ENCODE measurements around the gene RBM10.

Gene RBM10

GRCh38 chrX:47222751-47223350, 77.8 kb downstream of the RBM10 start:
- no peak for DNase-seq

DNA sequence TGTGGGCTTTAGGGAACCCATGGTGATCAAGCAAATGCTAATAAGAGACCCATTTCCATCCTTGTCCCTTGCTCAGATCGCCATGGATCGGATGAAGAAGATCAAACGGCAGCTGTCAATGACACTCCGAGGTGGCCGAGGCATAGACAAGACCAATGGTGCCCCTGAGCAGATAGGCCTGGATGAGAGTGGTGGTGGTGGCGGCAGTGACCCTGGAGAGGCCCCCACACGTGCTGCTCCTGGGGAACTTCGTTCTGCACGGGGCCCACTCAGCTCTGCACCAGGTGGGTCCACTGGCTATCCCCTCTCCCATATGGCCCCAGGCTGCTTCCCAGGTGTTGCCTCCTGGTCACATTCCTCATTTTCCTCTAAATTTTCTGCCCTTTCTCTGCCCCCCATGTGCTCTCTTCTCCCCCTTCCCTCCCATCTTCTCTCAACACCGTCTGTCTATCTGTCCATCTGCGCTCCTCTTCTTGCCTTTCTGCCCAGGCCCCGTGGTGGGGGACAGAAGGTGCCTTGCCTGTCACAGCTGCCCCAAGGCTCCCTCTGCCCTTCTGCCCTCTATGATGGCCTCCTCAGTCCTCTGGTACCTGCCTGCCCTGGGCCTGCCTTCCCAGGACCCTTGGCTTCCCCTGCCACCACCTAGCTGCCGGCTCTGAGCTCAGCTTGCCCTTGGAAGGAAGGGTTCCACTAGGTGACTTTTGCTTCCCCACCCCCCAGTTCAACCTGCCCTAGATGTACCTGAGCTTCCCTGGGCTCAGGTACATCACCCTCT, 78.6 kb downstream of the RBM10 start:
- no peak for DNase-seq

DNA sequence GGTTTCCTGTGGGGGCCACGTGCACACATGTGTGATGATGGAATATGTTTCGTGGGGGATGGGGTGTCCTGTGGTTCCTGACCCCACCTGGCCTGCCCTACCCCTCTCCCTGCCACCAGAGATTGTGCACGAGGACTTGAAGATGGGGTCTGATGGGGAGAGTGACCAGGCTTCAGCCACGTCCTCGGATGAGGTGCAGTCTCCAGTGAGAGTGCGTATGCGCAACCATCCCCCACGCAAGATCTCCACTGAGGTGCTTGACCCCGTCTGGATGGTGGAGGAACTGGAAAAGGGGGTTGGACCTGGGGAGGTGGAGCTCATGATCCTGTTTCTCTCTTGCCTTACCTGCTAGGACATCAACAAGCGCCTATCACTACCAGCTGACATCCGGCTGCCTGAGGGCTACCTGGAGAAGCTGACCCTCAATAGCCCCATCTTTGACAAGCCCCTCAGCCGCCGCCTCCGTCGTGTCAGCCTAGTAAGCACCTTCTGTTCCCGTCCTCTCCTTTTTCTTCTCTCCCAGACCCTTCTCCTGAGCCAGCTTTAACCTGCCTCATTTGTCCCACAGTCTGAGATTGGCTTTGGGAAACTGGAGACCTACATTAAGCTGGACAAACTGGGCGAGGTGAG, 79.4 kb downstream of the RBM10 start:
- DNase-seq = no peak

DNA sequence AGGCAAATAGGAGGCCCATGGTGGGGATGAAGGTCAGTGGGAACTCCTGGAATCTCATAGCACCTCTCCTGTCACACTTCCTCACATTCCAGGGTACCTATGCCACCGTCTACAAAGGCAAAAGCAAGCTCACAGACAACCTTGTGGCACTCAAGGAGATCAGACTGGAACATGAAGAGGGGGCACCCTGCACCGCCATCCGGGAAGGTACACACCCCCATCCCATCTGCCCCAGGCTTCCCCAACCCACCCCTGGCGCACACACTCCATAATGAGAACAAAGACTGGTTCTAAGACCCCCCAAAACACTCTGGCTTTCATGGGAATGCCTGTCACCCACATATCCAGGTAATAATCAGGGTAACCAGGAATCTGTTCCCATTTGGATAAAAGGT, 79.9 kb downstream of the RBM10 start:
- no peak for DNase-seq

DNA sequence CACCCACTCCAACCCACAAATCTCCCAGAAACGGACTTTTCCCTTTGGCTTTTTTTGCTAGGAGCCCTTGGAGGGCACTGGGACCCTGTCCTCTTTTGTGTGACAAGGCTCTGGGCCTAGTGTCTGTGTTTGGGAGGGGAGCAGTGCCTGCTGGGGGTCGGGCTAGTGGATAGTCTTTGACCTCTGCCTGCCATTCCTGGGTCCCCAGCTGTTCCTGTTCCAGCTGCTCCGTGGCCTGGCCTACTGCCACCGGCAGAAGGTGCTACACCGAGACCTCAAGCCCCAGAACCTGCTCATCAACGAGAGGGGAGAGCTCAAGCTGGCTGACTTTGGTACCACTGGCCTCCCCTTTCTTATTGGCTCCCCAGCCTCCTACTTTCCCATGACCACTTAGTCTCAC, 81.0 kb downstream of the RBM10 start:
- DNase-seq = no peak

DNA sequence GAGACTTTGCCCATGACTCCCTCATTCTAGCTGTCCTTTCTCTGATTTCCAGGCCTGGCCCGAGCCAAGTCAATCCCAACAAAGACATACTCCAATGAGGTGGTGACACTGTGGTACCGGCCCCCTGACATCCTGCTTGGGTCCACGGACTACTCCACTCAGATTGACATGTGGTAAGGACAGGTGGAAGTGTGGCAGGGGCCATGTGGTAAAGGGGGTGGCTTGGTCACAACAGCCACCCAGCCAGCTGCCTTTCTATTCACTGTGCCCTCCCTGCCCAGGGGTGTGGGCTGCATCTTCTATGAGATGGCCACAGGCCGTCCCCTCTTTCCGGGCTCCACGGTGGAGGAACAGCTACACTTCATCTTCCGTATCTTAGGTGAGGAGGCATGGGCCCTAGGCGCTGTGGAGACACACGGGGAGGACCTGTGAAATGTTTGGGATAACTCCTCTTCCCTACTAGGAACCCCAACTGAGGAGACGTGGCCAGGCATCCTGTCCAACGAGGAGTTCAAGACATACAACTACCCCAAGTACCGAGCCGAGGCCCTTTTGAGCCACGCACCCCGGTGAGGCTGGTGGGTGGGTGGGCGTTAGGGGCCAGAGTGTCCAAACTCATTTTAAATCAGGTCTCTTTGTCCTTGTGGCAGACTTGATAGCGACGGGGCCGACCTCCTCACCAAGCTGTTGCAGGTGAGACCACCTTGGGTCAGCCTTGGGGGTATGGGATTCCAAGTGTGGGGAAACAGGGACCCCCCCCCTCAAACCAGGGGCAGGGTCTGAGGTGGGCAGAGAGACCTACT, 81.7 kb downstream of the RBM10 start:
- no peak for DNase-seq

- no peak for DNase-seq
Measured at GRCh38 chrX:47227334-47227583, 82.2 kb downstream of the RBM10 start.

DNA sequence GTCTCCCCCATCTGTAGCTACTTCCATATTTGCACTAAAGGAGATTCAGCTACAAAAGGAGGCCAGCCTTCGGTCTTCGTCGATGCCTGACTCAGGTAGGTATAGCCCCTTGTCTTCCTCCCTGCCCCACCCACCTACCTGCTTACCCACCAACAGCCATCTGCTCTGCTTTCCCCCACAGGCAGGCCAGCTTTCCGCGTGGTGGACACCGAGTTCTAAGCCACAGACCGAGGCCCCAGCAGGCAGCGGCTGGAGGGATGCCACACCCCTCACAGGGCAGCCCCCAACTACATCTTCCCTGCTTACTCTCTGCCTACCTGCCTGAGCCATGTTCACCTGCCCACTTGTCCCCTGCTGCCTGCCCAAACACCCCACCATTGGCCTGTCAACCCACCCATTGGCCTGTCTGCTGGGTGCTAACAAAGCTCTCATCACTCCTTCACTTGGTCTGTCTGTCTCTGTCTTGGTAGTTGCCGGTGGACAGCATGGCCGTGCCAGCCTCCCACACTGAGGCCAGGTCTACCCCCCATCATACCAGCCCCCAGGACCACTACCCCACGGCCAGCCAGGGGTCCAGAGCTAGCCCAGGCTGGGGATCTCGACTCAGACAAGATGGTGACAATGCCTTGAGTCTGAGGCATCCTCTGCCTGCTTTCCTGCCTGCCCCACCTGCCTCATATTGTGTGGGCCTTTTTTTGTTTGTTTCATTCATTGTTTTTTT, 83.7 kb downstream of the RBM10 start:
- no peak for DNase-seq

DNA sequence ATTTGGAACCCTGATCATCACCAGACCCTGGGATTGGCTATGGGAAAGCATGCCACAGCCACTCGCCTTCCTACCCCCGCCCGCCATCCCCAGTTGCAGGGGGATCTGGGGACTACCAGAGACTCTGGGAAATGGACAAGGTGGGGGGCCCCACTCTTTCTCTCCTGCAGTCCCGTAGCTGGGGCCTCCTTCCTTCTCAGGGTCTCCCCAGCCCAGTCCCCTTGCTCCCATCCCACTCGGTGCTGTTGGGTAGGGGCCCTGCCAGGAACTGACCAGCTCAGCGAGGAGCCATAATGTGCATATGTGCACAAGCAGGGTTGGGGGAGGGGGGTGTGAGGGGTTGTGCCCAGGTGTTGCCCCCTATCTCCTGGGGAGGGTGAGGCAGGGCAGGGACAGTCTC, 84.4 kb downstream of the RBM10 start:
- DNase-seq = no peak

GRCh38 chrX:47230136-47230868, 85.3 kb downstream of the RBM10 start:
- no peak for DNase-seq

- DNase-seq = no peak
Measured at GRCh38 chrX:47231167-47231566, 86.1 kb downstream of the RBM10 start.

- no peak for DNase-seq
Measured at GRCh38 chrX:47232197-47232802, 87.3 kb downstream of the RBM10 start.

GRCh38 chrX:47232803-47233332, 87.8 kb downstream of the RBM10 start, which contains the start of gene USP11:
USP11 (plus strand) TSS chrX:47233009; CDS start chrX:47233044, 35 bp downstream.
- peak; percentile 44 for DNase-seq

GRCh38 chrX:47233333-47234113, 88.5 kb downstream of the RBM10 start:
- DNase-seq = peak; percentile 95

GRCh38 chrX:47234583-47234982, 89.6 kb downstream of the RBM10 start:
- no peak for DNase-seq

DNA sequence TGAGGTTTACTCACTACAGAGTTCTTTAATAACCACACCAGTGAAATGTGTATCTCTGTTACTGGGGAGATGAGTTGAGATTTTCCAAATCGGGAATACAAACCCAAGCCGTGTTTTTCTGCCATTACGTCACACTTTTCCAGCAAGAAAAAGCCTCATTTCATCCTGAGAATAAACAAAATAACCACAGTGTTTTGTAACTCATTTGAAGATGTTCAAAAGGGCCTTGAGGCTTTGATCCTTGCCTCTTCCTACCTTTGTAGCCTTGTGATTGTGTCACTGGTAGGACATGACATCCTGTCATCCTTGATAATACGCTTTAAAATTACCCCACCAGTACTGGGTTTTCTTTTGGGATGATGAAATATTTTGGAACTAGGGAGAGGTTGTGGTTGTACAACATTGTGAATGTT, 90.7 kb downstream of the RBM10 start:
- DNase-seq = no peak
